SK-N-SH (cell line): Measurements from ENCODE around the gene IFT52. TPM values are rescaled to one million over a fixed set of nuclear protein-coding genes. Genes with fewer than 3 reads are reported as not detected.

Experiments
- CTCF ChIA-PET: fragments of 300-600, 350-600 bp; formaldehyde crosslinking; extraction: SDS; loops from one replicate; lab custom pipeline; 2021; lab: Yijun Ruan, JAX
- POLR2A ChIA-PET: fragments of 350-600 bp; sonication (Branson Sonifier 250); formaldehyde crosslinking; extraction: SDS; loops from one replicate; lab custom pipeline; 2020; ENCODE audit warnings: antibody characterized with exemption, inconsistent platforms; lab: Yijun Ruan, JAX
- DNase-seq: peaks from one replicate; pipeline ENCODE4 v3.0.0; 2012
- H2AFZ ChIP-seq: fragments of 200-600 bp; sonication (generic); 2 replicates; pipeline ENCODE4 v1.8.1; 2016; ENCODE audit warnings: antibody characterized with exemption, mild to moderate bottlenecking, low read depth
- H3F3A ChIP-seq: fragments of 200-600 bp; sonication (generic); replicated peaks from 2 replicates; pipeline ENCODE3; 2016; ENCODE audit warnings: antibody characterized with exemption, mild to moderate bottlenecking; ENCODE audit not compliant: insufficient read depth
- H3K27ac ChIP-seq, 2 experiments: fragments of 200-500 bp in 1 of 2; fragments of 200-600 bp in 1 of 2; sonication (Bioruptor generic) in 1 of 2; sonication (generic), shearing (Covaris generic) in 1 of 2; 2 replicates each; pipeline versions ENCODE4 v1.5.1 to v1.6.1; 2014 to 2016; ENCODE audit warnings: low read depth in 2 of 2, inconsistent platforms in 1 of 2, low read length in 1 of 2, mild to moderate bottlenecking in 1 of 2, mixed read lengths in 1 of 2
- H3K27me3 ChIP-seq: fragments of 200-600 bp; sonication (generic), shearing (Covaris generic); 2 replicates; pipeline ENCODE4 v1.6.1; 2016; ENCODE audit warnings: mixed run types; ENCODE audit not compliant: insufficient read depth
- H3K36me3 ChIP-seq, 2 experiments: fragments of 200-500 bp in 1 of 2; fragments of 200-600 bp in 1 of 2; sonication (Bioruptor generic) in 1 of 2; sonication (generic) in 1 of 2; replicated peaks in 1 of 2; 2 replicates each; pipeline versions ENCODE3 to v1.5.1; 2014 to 2016; ENCODE audit warnings: low read length in 1 of 2, mild to moderate bottlenecking in 1 of 2; ENCODE audit not compliant: insufficient read depth in 2 of 2, control insufficient read depth in 1 of 2
- H3K4me1 ChIP-seq, 2 experiments: fragments of 200-500 bp in 1 of 2; fragments of 200-600 bp in 1 of 2; sonication (Bioruptor generic) in 1 of 2; sonication (generic), shearing (Covaris generic) in 1 of 2; 2 replicates each; pipeline versions ENCODE4 v1.5.1 to v1.6.1; 2014 to 2016; ENCODE audit warnings: low read depth in 1 of 2, low read length in 1 of 2, mixed run types in 1 of 2; ENCODE audit not compliant: insufficient read depth in 2 of 2, control insufficient read depth in 1 of 2
- H3K4me2 ChIP-seq: fragments of 200-600 bp; sonication (generic), shearing (Covaris generic); 2 replicates; pipeline ENCODE4 v1.6.1; 2017; ENCODE audit warnings: mixed run types
- H3K4me3 ChIP-seq, 2 experiments: fragments of 200-500 bp in 1 of 2; fragments of 200-600 bp in 1 of 2; sonication (Bioruptor generic) in 1 of 2; sonication (generic), shearing (Covaris generic) in 1 of 2; 2 replicates each; pipeline versions ENCODE4 v1.5.1 to v1.8.1; 2014 to 2016; ENCODE audit warnings: low read depth in 2 of 2, inconsistent platforms in 1 of 2, low read length in 1 of 2, mild to moderate bottlenecking in 1 of 2, mixed read lengths in 1 of 2, moderate library complexity in 1 of 2
- H3K79me2 ChIP-seq: fragments of 200-600 bp; sonication (generic); 2 replicates; pipeline ENCODE4 v1.8.1; 2017; ENCODE audit warnings: mild to moderate bottlenecking; ENCODE audit not compliant: insufficient read depth
- H3K9ac ChIP-seq: fragments of 200-600 bp; sonication (generic); 2 replicates; pipeline ENCODE4 v1.6.1; 2017; ENCODE audit warnings: mixed run types
- H3K9me2 ChIP-seq: fragments of 200-600 bp; sonication (generic); 2 replicates; pipeline ENCODE4 v1.6.1; 2017; ENCODE audit warnings: mixed run types
- H3K9me3 ChIP-seq: fragments of 200-600 bp; sonication (generic); 2 replicates; pipeline ENCODE4 v1.6.1; 2017; ENCODE audit warnings: mixed run types, mild to moderate bottlenecking, moderate library complexity
- H4K20me1 ChIP-seq: fragments of 200-600 bp; sonication (generic); 2 replicates; pipeline ENCODE4 v1.6.1; 2017; ENCODE audit warnings: mild to moderate bottlenecking, mixed run types; ENCODE audit not compliant: insufficient read depth
- ELF1 ChIP-seq: IDR thresholded peaks from 2 replicates; pipeline ENCODE4 v1.4.0; 2012
- EP300 ChIP-seq, 2 experiments: IDR thresholded peaks; 2 replicates each; pipeline versions ENCODE4 v1.4.0 to v1.6.1; 2012; ENCODE audit warnings: borderline replicate concordance in 1 of 2, low read depth in 1 of 2, low read length in 1 of 2
- FOSL2 ChIP-seq: IDR thresholded peaks from 2 replicates; pipeline ENCODE4 v1.4.0; 2012; ENCODE audit warnings: low read depth, mild to moderate bottlenecking, moderate library complexity, borderline replicate concordance
- FOXJ3 ChIP-seq: sonication (generic); formaldehyde crosslinking; IDR thresholded peaks from 2 replicates; pipeline ENCODE4 v1.5.1; 2020; ENCODE audit warnings: mild to moderate bottlenecking, missing genetic modification reagents
- FOXM1 ChIP-seq: IDR thresholded peaks from 2 replicates; pipeline ENCODE4 v1.4.0; 2012; ENCODE audit warnings: low read depth, mild to moderate bottlenecking
- JUND ChIP-seq: IDR thresholded peaks from 2 replicates; pipeline ENCODE4 v1.4.0; 2012
- MEF2A ChIP-seq: IDR thresholded peaks from 2 replicates; pipeline ENCODE4 v1.4.0; 2012; ENCODE audit warnings: low read depth, borderline replicate concordance
- MXI1 ChIP-seq: IDR thresholded peaks from 2 replicates; pipeline ENCODE4 v1.6.1; 2012; ENCODE audit warnings: mild to moderate bottlenecking, low read depth, low read length, improper control_type of control experiment
- NFIC ChIP-seq: IDR thresholded peaks from 2 replicates; pipeline ENCODE4 v1.4.0; 2012; ENCODE audit warnings: borderline replicate concordance
- POLR2AphosphoS5 ChIP-seq: IDR thresholded peaks from 2 replicates; pipeline ENCODE4 v1.6.1; 2012; ENCODE audit warnings: low read depth, low read length
- RAD21 ChIP-seq: IDR thresholded peaks from 2 replicates; pipeline ENCODE4 v1.6.1; 2012; ENCODE audit warnings: mild to moderate bottlenecking, low read length
- RFX5 ChIP-seq: IDR thresholded peaks from 2 replicates; pipeline ENCODE4 v1.6.1; 2012; ENCODE audit warnings: mild to moderate bottlenecking, improper control_type of control experiment, low read length
- SIN3A ChIP-seq: IDR thresholded peaks from 2 replicates; pipeline ENCODE4 v1.6.1; 2012; ENCODE audit warnings: low read depth, mild to moderate bottlenecking, low read length, moderate library complexity, borderline replicate concordance
- SMC3 ChIP-seq: IDR thresholded peaks from 2 replicates; pipeline ENCODE4 v1.6.1; 2012; ENCODE audit warnings: low read depth, low read length, improper control_type of control experiment
- TCF12 ChIP-seq: IDR thresholded peaks from 2 replicates; pipeline ENCODE4 v1.4.0; 2012
- TEAD4 ChIP-seq: IDR thresholded peaks from 2 replicates; pipeline ENCODE4 v1.4.0; 2012; ENCODE audit warnings: mild to moderate bottlenecking, borderline replicate concordance; ENCODE audit not compliant: insufficient read depth
- WGBS: methylation state at CpG from one replicate; pipeline ENCODE4 v1.1.6; 2017; ENCODE audit warnings: low lambda C conversion rate; 5-methylcytosine and 5-hydroxymethylcytosine counted together
- polyA plus RNA-seq, 3 experiments: library from polyadenylated mRNA; depleted of rRNA; stranded (reverse); fragments of >200 nt; gene quantifications; 2 replicates each; pipeline ENCODE4 v1.2.3, GENCODE V29; 2012
- TF ChIP-seq, protein P1 (sequence below): fragments of 150-350 bp; IDR thresholded peaks from 2 replicates; pipeline ENCODE4 v1.6.1; 2016; ENCODE audit warnings: mild to moderate bottlenecking, low read depth, low read length
- TF ChIP-seq, protein P2 (sequence below): IDR thresholded peaks from 2 replicates; pipeline ENCODE4 v1.4.0; 2012; ENCODE audit warnings: low read depth, borderline replicate concordance
- TF ChIP-seq, protein P3 (sequence below): IDR thresholded peaks from 2 replicates; pipeline ENCODE4 v1.4.0; 2012; ENCODE audit warnings: low read depth
- TF ChIP-seq, protein P4 (sequence below): IDR thresholded peaks from 2 replicates; pipeline ENCODE4 v1.4.0; 2012; ENCODE audit warnings: low read depth, borderline replicate concordance
- TF ChIP-seq, protein P5 (sequence below): IDR thresholded peaks from 2 replicates; pipeline ENCODE4; 2012
- TF ChIP-seq, protein P6 (sequence below): fragments of 150-350 bp; IDR thresholded peaks from 2 replicates; pipeline ENCODE4 v1.6.1; 2017; ENCODE audit warnings: antibody characterized with exemption, low read length, low read depth, borderline replicate concordance

Gene IFT52
- polyA plus RNA-seq, 1 of the 3 experiments (the other 2 are of a cell fraction) = 34.0 TPM

DNA sequence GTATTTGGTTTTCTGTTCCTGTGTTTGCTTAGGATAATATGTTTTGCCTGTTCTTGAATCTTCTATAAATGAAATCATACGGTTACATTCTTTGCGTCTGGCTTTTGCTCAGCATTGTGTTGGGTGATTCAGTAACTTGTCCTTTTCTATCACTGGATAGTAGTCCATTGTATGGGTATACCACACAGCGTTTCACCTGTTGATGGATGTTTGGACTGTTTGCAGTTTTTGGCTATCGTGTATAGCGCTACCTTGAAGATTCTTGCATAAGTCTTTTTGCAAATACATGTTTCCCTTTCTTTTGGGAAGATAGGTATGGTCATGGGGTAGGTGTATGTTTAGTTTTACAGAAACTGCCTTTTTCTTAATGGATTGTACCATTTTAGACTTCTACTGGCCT, 85.6 kb downstream of the IFT52 start:
- peaks cover 9% of the 10 kb centered on the region; the same call in 1 of the 2 replicates for H3K79me2 ChIP-seq
- no peaks in the 10 kb centered on the region for H3F3A ChIP-seq
- H3K4me3 ChIP-seq = no peak overlapping the region
- no peak overlapping the region for H3K27ac ChIP-seq
- CTCF ChIA-PET = interaction anchor here (1.1 kb wide), 1 partner anchor 139 kb away, joined by 4 read pairs; no protein-coding TSS in a partner anchor
- DNase-seq = no peak
- no peaks in the 10 kb centered on the region for H3K9me2 ChIP-seq
- H3K4me2 ChIP-seq = no peak overlapping the region
- H4K20me1 ChIP-seq = no peaks in the 10 kb centered on the region
- POLR2A ChIA-PET = no interaction called here
- WGBS = 90% methylated on average over 5 of the region's 5 CpGs
- no peaks in the 10 kb centered on the region for H3K9me3 ChIP-seq
- TF ChIP-seq POLR2AphosphoS5 (no peak), EP300 (IDR thresholded peaks at IDR 0.05; ENCODE audit: borderline replicate concordance in 1 of 2, low read depth in 1 of 2, low read length in 1 of 2) (no peak), MEF2A (no peak), FOXM1 (no peak), MXI1 (no peak), ELF1 (no peak), TCF12 (no peak), TEAD4 (no peak), JUND (no peak)
- TF ChIP-seq, protein P1, sequence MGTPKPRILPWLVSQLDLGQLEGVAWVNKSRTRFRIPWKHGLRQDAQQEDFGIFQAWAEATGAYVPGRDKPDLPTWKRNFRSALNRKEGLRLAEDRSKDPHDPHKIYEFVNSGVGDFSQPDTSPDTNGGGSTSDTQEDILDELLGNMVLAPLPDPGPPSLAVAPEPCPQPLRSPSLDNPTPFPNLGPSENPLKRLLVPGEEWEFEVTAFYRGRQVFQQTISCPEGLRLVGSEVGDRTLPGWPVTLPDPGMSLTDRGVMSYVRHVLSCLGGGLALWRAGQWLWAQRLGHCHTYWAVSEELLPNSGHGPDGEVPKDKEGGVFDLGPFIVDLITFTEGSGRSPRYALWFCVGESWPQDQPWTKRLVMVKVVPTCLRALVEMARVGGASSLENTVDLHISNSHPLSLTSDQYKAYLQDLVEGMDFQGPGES = no peak
- TF ChIP-seq, protein P2, sequence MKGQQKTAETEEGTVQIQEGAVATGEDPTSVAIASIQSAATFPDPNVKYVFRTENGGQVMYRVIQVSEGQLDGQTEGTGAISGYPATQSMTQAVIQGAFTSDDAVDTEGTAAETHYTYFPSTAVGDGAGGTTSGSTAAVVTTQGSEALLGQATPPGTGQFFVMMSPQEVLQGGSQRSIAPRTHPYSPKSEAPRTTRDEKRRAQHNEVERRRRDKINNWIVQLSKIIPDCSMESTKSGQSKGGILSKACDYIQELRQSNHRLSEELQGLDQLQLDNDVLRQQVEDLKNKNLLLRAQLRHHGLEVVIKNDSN = no peak
- no peaks in the 10 kb centered on the region for H3K27me3 ChIP-seq
- H3K4me1 ChIP-seq = no peaks in the 10 kb centered on the region
- no peak overlapping the region for H2AFZ ChIP-seq
- H3K36me3 ChIP-seq = no peaks in the 10 kb centered on the region
- no peak overlapping the region for H3K9ac ChIP-seq

DNA sequence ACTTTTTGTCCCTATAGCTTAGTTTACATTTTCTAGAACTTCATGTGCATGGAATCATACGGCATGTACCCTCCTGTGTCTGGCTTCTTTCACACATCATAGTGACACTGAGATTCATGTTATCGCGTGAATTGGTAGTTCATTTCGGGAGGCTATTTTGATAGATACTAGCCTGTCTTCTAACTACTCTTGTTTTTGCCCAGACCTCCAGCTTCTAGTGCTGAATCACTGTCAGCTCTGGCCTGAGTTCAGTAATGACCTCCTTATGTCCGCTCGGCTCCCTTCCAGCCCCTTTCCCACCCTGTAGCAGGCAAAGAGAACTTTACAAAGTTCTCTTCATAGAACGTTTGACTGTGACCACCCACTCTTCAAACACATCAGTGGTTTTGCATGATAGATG, 90.2 kb downstream of the IFT52 start:
- Histone ChIP-seq H3K36me3 (no peaks in the 10 kb centered on the region), H3K79me2 (peaks cover 9% of the 10 kb centered on the region; the same call in 1 of the 2 replicates), H3K27me3 (no peaks in the 10 kb centered on the region), H3K9me3 (no peaks in the 10 kb centered on the region), H3K4me1 (no peaks in the 10 kb centered on the region), H4K20me1 (no peaks in the 10 kb centered on the region), H3K9ac (no peak overlapping the region), H3K27ac (no peak overlapping the region), H2AFZ (no peak overlapping the region), H3F3A (no peaks in the 10 kb centered on the region), H3K4me2 (no peak overlapping the region), H3K4me3 (no peak overlapping the region), H3K9me2 (no peaks in the 10 kb centered on the region)
- WGBS = 92% methylated on average over 7 of the region's 7 CpGs
- ChIA-PET POLR2A (no interaction called here), CTCF (interaction anchor here (1.0 to 5.3 kb wide), 2 partner anchors 12 to 232 kb away, joined by 3 to 29 read pairs; no protein-coding TSS in a partner anchor)
- DNase-seq = no peak
- no peak for TF ChIP-seq RAD21
- TF ChIP-seq FOXJ3 (CRISPR knock-in tag) = no peak
- TF ChIP-seq RFX5 = no peak
- TF ChIP-seq, protein P3, sequence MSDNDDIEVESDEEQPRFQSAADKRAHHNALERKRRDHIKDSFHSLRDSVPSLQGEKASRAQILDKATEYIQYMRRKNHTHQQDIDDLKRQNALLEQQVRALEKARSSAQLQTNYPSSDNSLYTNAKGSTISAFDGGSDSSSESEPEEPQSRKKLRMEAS = no peak
- TF ChIP-seq SMC3 = no peak
- TF ChIP-seq POLR2AphosphoS5 = no peak
- TF ChIP-seq FOSL2 = no peak
- TF ChIP-seq, protein P1 = no peak
- no peak for TF ChIP-seq TCF12
- TF ChIP-seq, protein P4, sequence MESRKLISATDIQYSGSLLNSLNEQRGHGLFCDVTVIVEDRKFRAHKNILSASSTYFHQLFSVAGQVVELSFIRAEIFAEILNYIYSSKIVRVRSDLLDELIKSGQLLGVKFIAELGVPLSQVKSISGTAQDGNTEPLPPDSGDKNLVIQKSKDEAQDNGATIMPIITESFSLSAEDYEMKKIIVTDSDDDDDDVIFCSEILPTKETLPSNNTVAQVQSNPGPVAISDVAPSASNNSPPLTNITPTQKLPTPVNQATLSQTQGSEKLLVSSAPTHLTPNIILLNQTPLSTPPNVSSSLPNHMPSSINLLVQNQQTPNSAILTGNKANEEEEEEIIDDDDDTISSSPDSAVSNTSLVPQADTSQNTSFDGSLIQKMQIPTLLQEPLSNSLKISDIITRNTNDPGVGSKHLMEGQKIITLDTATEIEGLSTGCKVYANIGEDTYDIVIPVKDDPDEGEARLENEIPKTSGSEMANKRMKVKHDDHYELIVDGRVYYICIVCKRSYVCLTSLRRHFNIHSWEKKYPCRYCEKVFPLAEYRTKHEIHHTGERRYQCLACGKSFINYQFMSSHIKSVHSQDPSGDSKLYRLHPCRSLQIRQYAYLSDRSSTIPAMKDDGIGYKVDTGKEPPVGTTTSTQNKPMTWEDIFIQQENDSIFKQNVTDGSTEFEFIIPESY = no peak
- TF ChIP-seq NFIC = no peak
- TF ChIP-seq, protein P5, sequence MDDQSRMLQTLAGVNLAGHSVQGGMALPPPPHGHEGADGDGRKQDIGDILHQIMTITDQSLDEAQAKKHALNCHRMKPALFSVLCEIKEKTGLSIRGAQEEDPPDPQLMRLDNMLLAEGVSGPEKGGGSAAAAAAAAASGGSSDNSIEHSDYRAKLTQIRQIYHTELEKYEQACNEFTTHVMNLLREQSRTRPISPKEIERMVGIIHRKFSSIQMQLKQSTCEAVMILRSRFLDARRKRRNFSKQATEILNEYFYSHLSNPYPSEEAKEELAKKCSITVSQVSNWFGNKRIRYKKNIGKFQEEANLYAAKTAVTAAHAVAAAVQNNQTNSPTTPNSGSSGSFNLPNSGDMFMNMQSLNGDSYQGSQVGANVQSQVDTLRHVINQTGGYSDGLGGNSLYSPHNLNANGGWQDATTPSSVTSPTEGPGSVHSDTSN = no peak
- TF ChIP-seq ELF1 = no peak
- TF ChIP-seq, protein P6, sequence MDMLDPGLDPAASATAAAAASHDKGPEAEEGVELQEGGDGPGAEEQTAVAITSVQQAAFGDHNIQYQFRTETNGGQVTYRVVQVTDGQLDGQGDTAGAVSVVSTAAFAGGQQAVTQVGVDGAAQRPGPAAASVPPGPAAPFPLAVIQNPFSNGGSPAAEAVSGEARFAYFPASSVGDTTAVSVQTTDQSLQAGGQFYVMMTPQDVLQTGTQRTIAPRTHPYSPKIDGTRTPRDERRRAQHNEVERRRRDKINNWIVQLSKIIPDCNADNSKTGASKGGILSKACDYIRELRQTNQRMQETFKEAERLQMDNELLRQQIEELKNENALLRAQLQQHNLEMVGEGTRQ = no peak
- TF ChIP-seq JUND = no peak
- TF ChIP-seq SIN3A = no peak
